ENCODE results near the gene ATG16L2.

DNA sequence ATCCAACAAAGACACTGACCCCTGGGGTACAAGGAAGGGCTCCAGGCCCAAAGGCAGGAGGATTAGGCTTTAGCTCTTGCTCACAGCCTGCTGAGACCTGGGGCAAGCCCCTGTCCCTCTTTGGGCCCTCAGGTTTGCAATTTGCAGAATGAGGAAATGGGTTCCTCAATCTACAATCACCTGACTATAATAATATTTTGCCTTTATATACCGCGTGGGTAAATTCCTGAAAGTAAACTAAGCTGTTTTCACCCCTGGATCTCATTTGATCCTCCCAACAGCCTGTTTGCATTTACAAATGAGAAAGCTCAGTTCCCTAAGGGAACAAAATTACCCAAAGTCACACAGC, 21.2 kb upstream of the ATG16L2 start:
- TF ChIP-seq, protein P1, sequence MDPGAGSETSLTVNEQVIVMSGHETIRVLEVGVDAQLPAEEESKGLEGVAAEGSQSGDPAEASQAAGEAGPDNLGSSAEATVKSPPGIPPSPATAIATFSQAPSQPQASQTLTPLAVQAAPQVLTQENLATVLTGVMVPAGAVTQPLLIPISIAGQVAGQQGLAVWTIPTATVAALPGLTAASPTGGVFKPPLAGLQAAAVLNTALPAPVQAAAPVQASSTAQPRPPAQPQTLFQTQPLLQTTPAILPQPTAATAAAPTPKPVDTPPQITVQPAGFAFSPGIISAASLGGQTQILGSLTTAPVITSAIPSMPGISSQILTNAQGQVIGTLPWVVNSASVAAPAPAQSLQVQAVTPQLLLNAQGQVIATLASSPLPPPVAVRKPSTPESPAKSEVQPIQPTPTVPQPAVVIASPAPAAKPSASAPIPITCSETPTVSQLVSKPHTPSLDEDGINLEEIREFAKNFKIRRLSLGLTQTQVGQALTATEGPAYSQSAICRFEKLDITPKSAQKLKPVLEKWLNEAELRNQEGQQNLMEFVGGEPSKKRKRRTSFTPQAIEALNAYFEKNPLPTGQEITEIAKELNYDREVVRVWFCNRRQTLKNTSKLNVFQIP (CRISPR knock-in tag; IDR thresholded peaks at IDR 0.05; ENCODE audit: borderline replicate concordance, low read depth), result no peak
- TF ChIP-seq ZFP30 (CRISPR knock-in tag; IDR thresholded peaks at IDR 0.05), result no peak
- no peak for TF ChIP-seq ZNF70 (CRISPR knock-in tag; IDR thresholded peaks at IDR 0.05)
- no peak for TF ChIP-seq ESRRG (CRISPR knock-in tag; IDR thresholded peaks at IDR 0.05)
